ENCODE data around the gene VPS35. TPM values are rescaled to one million over a fixed set of nuclear protein-coding genes. Genes with fewer than 3 reads are reported as not detected.
A peak's percentile ranks its signal among the peaks of the same experiment; 100 is the strongest.
"Not testable (repeated sequence)": the region's sequence is repeated elsewhere in the genome, so short reads cannot be mapped to it uniquely, and the experiment has no call there.

Gene VPS35
- total RNA-seq, 4 donors from 2014 or later = 48.1 to 96.2 (median 56.1) TPM

- peak overlapping the region in 1 of 4 donors; percentile 94 for H3K27ac ChIP-seq
These were observed 2.0 kb downstream of the VPS35 start for GRCh38 chr16:46686815-46687473.

GRCh38 chr16:46681867-46682266 is 7.1 kb downstream of the VPS35 start:
- peaks cover 0 to 19% (median 7%) of the 10 kb centered on the region in 4 donors for H3K4me1 ChIP-seq
- peaks cover 0 to 30% (median 0%) of the 10 kb centered on the region in 3 donors for H3K36me3 ChIP-seq
- H3K9me3 ChIP-seq, DNase-seq, H3K27me3 ChIP-seq, H3K27ac ChIP-seq, H3K4me3 ChIP-seq: not testable (repeated sequence)

More at GRCh38 chr16:46686815-46687473, 2.0 kb downstream of the VPS35 start:
- H3K4me3 ChIP-seq = peak overlapping the region in 2 of 4 donors; percentile 75 to 91
- TF ChIP-seq POLR2A (IDR thresholded peaks at IDR 0.05) = no peak
- TF ChIP-seq, protein P1, sequence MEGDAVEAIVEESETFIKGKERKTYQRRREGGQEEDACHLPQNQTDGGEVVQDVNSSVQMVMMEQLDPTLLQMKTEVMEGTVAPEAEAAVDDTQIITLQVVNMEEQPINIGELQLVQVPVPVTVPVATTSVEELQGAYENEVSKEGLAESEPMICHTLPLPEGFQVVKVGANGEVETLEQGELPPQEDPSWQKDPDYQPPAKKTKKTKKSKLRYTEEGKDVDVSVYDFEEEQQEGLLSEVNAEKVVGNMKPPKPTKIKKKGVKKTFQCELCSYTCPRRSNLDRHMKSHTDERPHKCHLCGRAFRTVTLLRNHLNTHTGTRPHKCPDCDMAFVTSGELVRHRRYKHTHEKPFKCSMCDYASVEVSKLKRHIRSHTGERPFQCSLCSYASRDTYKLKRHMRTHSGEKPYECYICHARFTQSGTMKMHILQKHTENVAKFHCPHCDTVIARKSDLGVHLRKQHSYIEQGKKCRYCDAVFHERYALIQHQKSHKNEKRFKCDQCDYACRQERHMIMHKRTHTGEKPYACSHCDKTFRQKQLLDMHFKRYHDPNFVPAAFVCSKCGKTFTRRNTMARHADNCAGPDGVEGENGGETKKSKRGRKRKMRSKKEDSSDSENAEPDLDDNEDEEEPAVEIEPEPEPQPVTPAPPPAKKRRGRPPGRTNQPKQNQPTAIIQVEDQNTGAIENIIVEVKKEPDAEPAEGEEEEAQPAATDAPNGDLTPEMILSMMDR (IDR thresholded peaks at IDR 0.05) = no peak
- DNase-seq = no peak
- no peaks in the 10 kb centered on the region for H3K9me3 ChIP-seq
- no peaks in the 10 kb centered on the region for H3K27me3 ChIP-seq
- H3K36me3 ChIP-seq = no peaks in the 10 kb centered on the region
- peaks cover 4 to 43% (median 21%) of the 10 kb centered on the region in 4 donors for H3K4me1 ChIP-seq

- H3K4me3 ChIP-seq, H3K9me3 ChIP-seq, H3K27me3 ChIP-seq, H3K4me1 ChIP-seq, DNase-seq, H3K27ac ChIP-seq: not testable (repeated sequence)
- peaks cover 0 to 67% (median 0%) of the 10 kb centered on the region in 3 donors for H3K36me3 ChIP-seq
These were observed 11.0 kb downstream of the VPS35 start for GRCh38 chr16:46677943-46678342.

DNA sequence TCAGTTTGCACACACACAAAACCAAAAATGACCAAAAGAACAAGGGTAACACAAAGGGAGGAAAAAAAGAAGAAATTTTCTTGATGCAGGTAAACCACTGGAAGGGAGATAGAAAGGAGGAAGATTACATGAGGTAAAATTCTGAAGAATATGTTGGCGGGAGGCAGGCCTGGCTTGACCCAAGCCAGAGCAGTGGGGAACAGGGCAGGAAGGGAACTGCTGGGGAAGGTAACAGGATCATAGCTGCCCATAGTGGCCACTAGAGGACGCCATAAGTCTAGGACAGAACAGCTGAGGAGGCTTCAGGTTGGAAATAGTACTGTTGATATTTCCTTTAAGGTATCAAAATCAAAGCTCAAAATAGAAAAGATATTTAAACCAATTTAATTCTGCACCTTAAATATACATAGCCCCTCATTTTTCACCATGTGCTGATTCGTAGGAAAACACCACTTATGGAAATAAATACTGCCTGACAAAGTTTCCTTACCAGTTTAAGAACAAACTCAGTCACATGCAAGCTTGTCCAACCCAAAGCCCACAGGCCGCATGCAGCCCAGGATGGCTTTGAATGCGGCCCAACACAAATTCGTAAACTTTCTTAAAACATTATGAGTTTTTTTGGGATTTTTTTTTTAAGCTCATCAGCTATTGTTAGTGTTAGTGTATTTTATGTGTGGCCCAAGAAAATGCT is 15.5 kb downstream of the VPS35 start:
- TF ChIP-seq, protein P1 (IDR thresholded peaks at IDR 0.05) = peak; percentile 66 to 92 (median 88)
- no peak for TF ChIP-seq POLR2A (IDR thresholded peaks at IDR 0.05)
- Histone ChIP-seq H3K27ac (no peak overlapping the region), H3K36me3 (peaks cover 0 to 92% (median 3%) of the 10 kb centered on the region in 3 donors), H3K4me1 (peaks cover 0 to 4% (median 0%) of the 10 kb centered on the region in 4 donors), H3K27me3 (no peaks in the 10 kb centered on the region), H3K9me3 (no peaks in the 10 kb centered on the region), H3K4me3 (no peak overlapping the region)
- DNase-seq = peak in 2 of 3 donors; percentile 46 to 82

GRCh38 chr16:46662123-46662522 is 26.9 kb downstream of the VPS35 start:
- Histone ChIP-seq H3K36me3 (peaks cover 0 to 81% (median 0%) of the 10 kb centered on the region in 3 donors), H3K27me3 (no peaks in the 10 kb centered on the region)
- TF ChIP-seq POLR2A (IDR thresholded peaks at IDR 0.05) = no peak
- TF ChIP-seq, protein P1 (IDR thresholded peaks at IDR 0.05) = no peak

GRCh38 chr16:46658925-46659324 is 30.1 kb downstream of the VPS35 start:
- Histone ChIP-seq H3K4me3 (no peak overlapping the region), H3K9me3 (no peaks in the 10 kb centered on the region), H3K36me3 (peaks cover 0 to 52% (median 0%) of the 10 kb centered on the region in 3 donors), H3K27me3 (no peaks in the 10 kb centered on the region), H3K4me1 (peaks cover 0 to 3% (median 0%) of the 10 kb centered on the region in 4 donors), H3K27ac (no peak overlapping the region)
- DNase-seq = peak in 2 of 3 donors; percentile 34 to 52
- TF ChIP-seq POLR2A (IDR thresholded peaks at IDR 0.05) = no peak
- TF ChIP-seq, protein P1 (IDR thresholded peaks at IDR 0.05) = no peak

More at GRCh38 chr16:46662123-46662522, 26.9 kb downstream of the VPS35 start:
- H3K4me1 ChIP-seq = peaks cover 0 to 3% (median 0%) of the 10 kb centered on the region in 4 donors
- no peak overlapping the region for H3K4me3 ChIP-seq
- no peaks in the 10 kb centered on the region for H3K9me3 ChIP-seq
- DNase-seq = no peak
- no peak overlapping the region for H3K27ac ChIP-seq
